Measurements from ENCODE around the gene CXCL10. TPM values are rescaled to one million over a fixed set of nuclear protein-coding genes. Genes with fewer than 3 reads are reported as not detected.

The CXCL10 gene
- total RNA-seq, 4 donors from 2014 or later, result 3.0 TPM; not detected in 3

DNA sequence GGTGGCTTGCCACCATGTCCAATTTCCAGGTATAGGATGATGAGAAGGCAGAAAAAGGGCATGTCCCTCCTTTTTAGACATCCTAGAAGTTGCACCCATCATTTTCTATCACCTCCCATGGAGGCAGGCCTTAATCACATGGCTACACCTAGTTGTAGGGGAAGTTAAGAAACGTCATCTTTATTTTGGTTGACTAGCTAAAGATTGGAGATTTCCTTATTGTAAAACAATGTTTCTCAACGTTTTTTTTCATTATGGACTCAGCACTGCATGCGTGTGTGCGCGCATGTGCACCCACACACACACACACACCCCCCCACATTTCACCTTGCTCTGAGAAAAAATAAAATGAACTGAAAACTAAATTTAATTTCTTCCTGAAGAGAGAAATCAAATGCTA is 14.0 kb downstream of the CXCL10 start:
- DNase-seq, result no peak
- intact Hi-C loops (cut with DNase I; ENCODE audit: low total_unique reads) (loop anchor here (5.0 kb wide), 1 partner anchor 448 kb away; no protein-coding TSS in a partner anchor), in situ Hi-C loops (cut with MboI; ENCODE audit: low pct_ligation_motif_present in 1 of 4, low pct_unique_long_range_greater_than_20kb in 1 of 4, low sequenced_read_pairs in 3 of 4) (no loop called here)
- 80 to 91% methylated on average over 5 of the region's 5 CpGs for WGBS, 2 donors (ENCODE audit: low coverage in 1 of 2)
- Histone ChIP-seq H3K4me3 (no peak overlapping the region), H3K27ac (no peak overlapping the region), H3K9me3 (no peaks in the 10 kb centered on the region), H3K4me1 (peaks cover 0 to 40% (median 0%) of the 10 kb centered on the region in 4 donors), H3K27me3 (no peaks in the 10 kb centered on the region), H3K36me3 (no peaks in the 10 kb centered on the region)
- no peak for TF ChIP-seq POLR2A (IDR thresholded peaks at IDR 0.05)
- no peak for TF ChIP-seq EP300 (IDR thresholded peaks at IDR 0.05; ENCODE audit: low read depth)
- TF ChIP-seq POLR2AphosphoS5 (IDR thresholded peaks at IDR 0.05), result no peak
- TF ChIP-seq, protein P1, sequence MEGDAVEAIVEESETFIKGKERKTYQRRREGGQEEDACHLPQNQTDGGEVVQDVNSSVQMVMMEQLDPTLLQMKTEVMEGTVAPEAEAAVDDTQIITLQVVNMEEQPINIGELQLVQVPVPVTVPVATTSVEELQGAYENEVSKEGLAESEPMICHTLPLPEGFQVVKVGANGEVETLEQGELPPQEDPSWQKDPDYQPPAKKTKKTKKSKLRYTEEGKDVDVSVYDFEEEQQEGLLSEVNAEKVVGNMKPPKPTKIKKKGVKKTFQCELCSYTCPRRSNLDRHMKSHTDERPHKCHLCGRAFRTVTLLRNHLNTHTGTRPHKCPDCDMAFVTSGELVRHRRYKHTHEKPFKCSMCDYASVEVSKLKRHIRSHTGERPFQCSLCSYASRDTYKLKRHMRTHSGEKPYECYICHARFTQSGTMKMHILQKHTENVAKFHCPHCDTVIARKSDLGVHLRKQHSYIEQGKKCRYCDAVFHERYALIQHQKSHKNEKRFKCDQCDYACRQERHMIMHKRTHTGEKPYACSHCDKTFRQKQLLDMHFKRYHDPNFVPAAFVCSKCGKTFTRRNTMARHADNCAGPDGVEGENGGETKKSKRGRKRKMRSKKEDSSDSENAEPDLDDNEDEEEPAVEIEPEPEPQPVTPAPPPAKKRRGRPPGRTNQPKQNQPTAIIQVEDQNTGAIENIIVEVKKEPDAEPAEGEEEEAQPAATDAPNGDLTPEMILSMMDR (IDR thresholded peaks at IDR 0.05), result no peak

DNA sequence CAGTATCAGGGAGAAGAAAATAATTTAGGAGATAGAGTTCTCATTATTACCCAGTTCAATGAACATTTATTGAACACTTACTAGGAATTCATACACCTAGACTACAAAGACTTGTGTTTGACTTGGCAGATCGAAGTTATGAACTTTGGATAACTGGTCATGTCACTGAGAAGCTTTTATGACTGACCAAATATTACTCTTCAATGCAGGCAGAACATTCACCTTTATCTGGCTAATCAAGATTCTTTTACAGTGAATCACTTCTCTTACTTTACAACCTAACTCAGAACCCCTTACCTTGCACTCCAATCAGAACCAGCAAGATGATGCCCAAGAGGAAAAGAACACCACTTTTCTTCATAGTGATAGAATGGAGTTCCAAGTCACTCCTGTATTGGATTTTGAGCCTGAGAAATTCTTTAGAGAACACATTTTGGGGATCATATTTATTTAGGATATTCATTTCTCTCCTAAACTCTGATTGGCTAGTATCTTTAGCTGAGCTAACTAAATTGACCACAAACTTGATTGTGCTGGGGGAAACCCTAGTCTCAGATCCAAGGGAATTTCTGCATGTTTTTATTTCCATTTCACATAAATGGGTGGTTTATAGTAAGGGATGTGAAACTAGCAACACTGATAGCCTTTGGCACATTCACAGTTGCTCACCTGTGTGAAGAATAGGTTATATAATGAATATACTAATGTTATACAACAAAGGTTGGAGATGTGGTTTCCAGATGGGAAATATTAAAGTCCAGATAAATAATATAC is 16.0 kb downstream of the CXCL10 start, which contains the start of gene CXCL9:
Gene CXCL9 (minus strand): TSS at position 421 of the 774 bp plus-strand sequence. CDS start 60 bp downstream, at position 361.
- H3K27ac ChIP-seq, result no peak within 1 kb of the TSS
- no peaks in the 10 kb centered on the region for H3K36me3 ChIP-seq
- no peak within 1 kb of the TSS for H3K4me3 ChIP-seq
- intact Hi-C loops (cut with DNase I; ENCODE audit: low total_unique reads) (loop anchor here (5.0 kb wide), 1 partner anchor 450 kb away; no protein-coding TSS in a partner anchor), in situ Hi-C loops (cut with MboI; ENCODE audit: low pct_ligation_motif_present in 1 of 4, low pct_unique_long_range_greater_than_20kb in 1 of 4, low sequenced_read_pairs in 3 of 4) (no loop called here)
- H3K9me3 ChIP-seq, result no peaks in the 10 kb centered on the region
- H3K27me3 ChIP-seq, result no peaks in the 10 kb centered on the region
- DNase-seq, result no peak
- WGBS, 2 donors (ENCODE audit: low coverage in 1 of 2), result 36 to 42% methylated on average over 1 of the region's 1 CpG
- no peak for TF ChIP-seq POLR2A (IDR thresholded peaks at IDR 0.05)
- no peak for TF ChIP-seq POLR2AphosphoS5 (IDR thresholded peaks at IDR 0.05)
- TF ChIP-seq, protein P1 (IDR thresholded peaks at IDR 0.05), result no peak
- no peak for TF ChIP-seq EP300 (IDR thresholded peaks at IDR 0.05; ENCODE audit: low read depth)
- peaks cover 0 to 24% (median 0%) of the 10 kb centered on the region in 4 donors for H3K4me1 ChIP-seq

DNA sequence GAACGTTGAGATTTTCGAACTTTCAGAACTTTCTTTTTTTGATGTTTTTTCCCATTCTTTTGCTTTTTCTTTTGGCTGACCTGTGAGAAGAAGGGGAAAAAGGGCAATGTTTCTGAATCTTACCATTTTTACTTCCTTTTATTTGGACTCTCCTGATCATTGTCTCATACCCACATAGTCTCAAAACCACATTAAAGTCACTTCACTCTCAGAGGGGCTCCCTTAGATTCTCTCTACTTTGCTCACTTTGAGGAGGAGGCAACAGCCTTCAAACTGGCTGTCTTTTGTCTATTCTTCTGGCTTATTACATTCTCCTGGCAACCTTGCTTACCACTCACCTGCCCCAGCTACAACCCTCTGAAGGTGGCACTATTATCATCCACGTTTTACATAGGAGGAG is 19.7 kb downstream of the CXCL10 start:
- Histone ChIP-seq H3K9me3 (no peaks in the 10 kb centered on the region), H3K4me1 (peaks cover 0 to 15% (median 0%) of the 10 kb centered on the region in 4 donors), H3K27ac (no peak overlapping the region), H3K4me3 (no peak overlapping the region), H3K27me3 (no peaks in the 10 kb centered on the region), H3K36me3 (no peaks in the 10 kb centered on the region)
- intact Hi-C loops (cut with DNase I; ENCODE audit: low total_unique reads), result no loop called here
- DNase-seq, result no peak
- 86 to 90% methylated on average over 3 of the region's 3 CpGs for WGBS, 2 donors (ENCODE audit: low coverage in 1 of 2)
- TF ChIP-seq POLR2AphosphoS5 (IDR thresholded peaks at IDR 0.05) (no peak), EP300 (IDR thresholded peaks at IDR 0.05; ENCODE audit: low read depth) (no peak)
- TF ChIP-seq, protein P1 (IDR thresholded peaks at IDR 0.05), result no peak
- in situ Hi-C loops (cut with MboI; ENCODE audit: low pct_ligation_motif_present in 1 of 4, low pct_unique_long_range_greater_than_20kb in 1 of 4, low sequenced_read_pairs in 3 of 4), result loop anchor here in 1 of 4 donors (5.0 kb wide), 1 partner anchor 64 kb away; no protein-coding TSS in a partner anchor

DNA sequence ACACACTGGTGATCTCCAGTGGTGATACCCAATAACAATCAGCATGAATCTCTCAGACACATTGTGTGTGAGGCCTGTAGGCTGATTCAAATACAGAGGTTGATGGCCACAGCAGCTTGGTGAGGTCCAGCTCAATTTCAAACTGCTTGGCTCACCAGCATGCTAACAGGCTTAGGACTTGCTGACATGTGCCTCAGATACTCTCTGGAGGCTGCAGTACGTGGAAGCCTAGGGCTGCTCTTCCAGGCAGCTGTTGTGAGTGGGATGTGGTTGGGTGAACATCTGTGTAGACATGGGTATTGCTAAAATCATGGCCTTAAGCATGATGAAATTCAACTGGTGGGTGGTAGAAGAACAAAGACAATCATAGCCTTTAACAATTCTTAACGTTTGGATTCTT is 20.3 kb downstream of the CXCL10 start:
- TF ChIP-seq EP300 (IDR thresholded peaks at IDR 0.05; ENCODE audit: low read depth), result no peak
- TF ChIP-seq, protein P1 (IDR thresholded peaks at IDR 0.05), result no peak
- no peak for TF ChIP-seq POLR2AphosphoS5 (IDR thresholded peaks at IDR 0.05)
- no peak for TF ChIP-seq POLR2A (IDR thresholded peaks at IDR 0.05)
- no peaks in the 10 kb centered on the region for H3K27me3 ChIP-seq
- H3K36me3 ChIP-seq, result no peaks in the 10 kb centered on the region
- intact Hi-C loops (cut with DNase I; ENCODE audit: low total_unique reads), result no loop called here
- WGBS, 2 donors (ENCODE audit: low coverage in 1 of 2), result 61 to 78% methylated on average over 2 of the region's 2 CpGs
- DNase-seq, result no peak
- H3K27ac ChIP-seq, result no peak overlapping the region
- in situ Hi-C loops (cut with MboI; ENCODE audit: low pct_ligation_motif_present in 1 of 4, low pct_unique_long_range_greater_than_20kb in 1 of 4, low sequenced_read_pairs in 3 of 4), result loop anchor here in 1 of 4 donors (5.0 kb wide), 1 partner anchor 64 kb away; no protein-coding TSS in a partner anchor
- H3K9me3 ChIP-seq, result no peaks in the 10 kb centered on the region
- no peak overlapping the region for H3K4me3 ChIP-seq
- peaks cover 0 to 15% (median 0%) of the 10 kb centered on the region in 4 donors for H3K4me1 ChIP-seq

Measured in transverse colon (tissue), 4 donors.